ENCODE results near the gene METTL25.

DNA sequence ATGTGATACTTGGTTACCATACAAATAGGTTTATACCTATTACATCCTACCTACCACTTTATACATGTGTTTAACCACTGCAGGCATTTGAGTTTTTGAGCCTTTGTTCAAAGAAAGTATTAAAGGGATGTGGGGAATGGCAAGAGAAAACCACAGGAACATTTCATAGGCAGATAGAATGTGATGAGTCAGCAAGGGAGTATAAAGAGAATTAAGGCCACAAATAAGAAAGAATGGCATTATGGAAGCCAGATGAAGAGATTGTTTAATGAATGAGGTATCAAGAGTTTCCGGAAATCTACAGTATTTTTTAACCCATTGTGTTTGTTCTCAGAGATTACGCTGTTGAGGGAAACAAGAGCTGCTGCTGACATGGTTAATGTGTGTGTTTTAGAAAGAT, 66.9 kb downstream of the METTL25 start:
- TF ChIP-seq, protein P1, sequence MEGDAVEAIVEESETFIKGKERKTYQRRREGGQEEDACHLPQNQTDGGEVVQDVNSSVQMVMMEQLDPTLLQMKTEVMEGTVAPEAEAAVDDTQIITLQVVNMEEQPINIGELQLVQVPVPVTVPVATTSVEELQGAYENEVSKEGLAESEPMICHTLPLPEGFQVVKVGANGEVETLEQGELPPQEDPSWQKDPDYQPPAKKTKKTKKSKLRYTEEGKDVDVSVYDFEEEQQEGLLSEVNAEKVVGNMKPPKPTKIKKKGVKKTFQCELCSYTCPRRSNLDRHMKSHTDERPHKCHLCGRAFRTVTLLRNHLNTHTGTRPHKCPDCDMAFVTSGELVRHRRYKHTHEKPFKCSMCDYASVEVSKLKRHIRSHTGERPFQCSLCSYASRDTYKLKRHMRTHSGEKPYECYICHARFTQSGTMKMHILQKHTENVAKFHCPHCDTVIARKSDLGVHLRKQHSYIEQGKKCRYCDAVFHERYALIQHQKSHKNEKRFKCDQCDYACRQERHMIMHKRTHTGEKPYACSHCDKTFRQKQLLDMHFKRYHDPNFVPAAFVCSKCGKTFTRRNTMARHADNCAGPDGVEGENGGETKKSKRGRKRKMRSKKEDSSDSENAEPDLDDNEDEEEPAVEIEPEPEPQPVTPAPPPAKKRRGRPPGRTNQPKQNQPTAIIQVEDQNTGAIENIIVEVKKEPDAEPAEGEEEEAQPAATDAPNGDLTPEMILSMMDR (conservative IDR thresholded peaks at IDR 0.05; ENCODE audit: low read length), result no peak
- no peak for TF ChIP-seq EZH2phosphoT487 (IDR thresholded peaks at IDR 0.05; ENCODE audit: borderline replicate concordance)

All from Loucy (cell line).